Activated naive CD8-positive, alpha-beta T cell (primary cell): ENCODE measurements around the gene HBZ.

Experiments used
- H3K27ac Mint-ChIP-seq: one replicate; pipeline ENCODE4 v1.8.0; 2021; ENCODE audit warnings: mixed read lengths
- H3K27me3 Mint-ChIP-seq: one replicate; pipeline ENCODE4 v1.8.0; 2021; ENCODE audit warnings: mixed read lengths
- H3K36me3 Mint-ChIP-seq: one replicate; pipeline ENCODE4 v1.8.0; 2021; ENCODE audit warnings: mixed read lengths
- H3K4me1 Mint-ChIP-seq: one replicate; pipeline ENCODE4 v1.8.0; 2021; ENCODE audit warnings: low read depth, mixed read lengths
- H3K4me3 Mint-ChIP-seq: one replicate; pipeline ENCODE4 v1.8.0; 2021; ENCODE audit warnings: mild to moderate bottlenecking, mixed read lengths
- H3K9me3 Mint-ChIP-seq: one replicate; pipeline ENCODE4 v1.8.0; 2021; ENCODE audit warnings: low read depth, mixed read lengths

The HBZ gene

GRCh38 chr16:177981-178667 is 25.7 kb downstream of the HBZ start:
- Mint-ChIP-seq H3K4me1 (peaks cover 21% of the 10 kb centered on the region), H3K36me3 (no peaks in the 10 kb centered on the region), H3K4me3 (peak overlapping the region; percentile 51), H3K27ac (no peak overlapping the region), H3K9me3 (no peaks in the 10 kb centered on the region), H3K27me3 (peaks cover 22% of the 10 kb centered on the region)

- Mint-ChIP-seq H3K4me3 (no peak overlapping the region), H3K27me3 (peaks cover 22% of the 10 kb centered on the region)
Observed at GRCh38 chr16:178668-179015, 26.2 kb downstream of the HBZ start.

GRCh38 chr16:179211-180092 is 27.0 kb downstream of the HBZ start:
- no peaks in the 10 kb centered on the region for H3K9me3 Mint-ChIP-seq
- peak overlapping the region; percentile 68 for H3K4me3 Mint-ChIP-seq
- H3K36me3 Mint-ChIP-seq, result no peaks in the 10 kb centered on the region
- H3K27me3 Mint-ChIP-seq, result peaks cover 20% of the 10 kb centered on the region
- peaks cover 18% of the 10 kb centered on the region for H3K4me1 Mint-ChIP-seq
- H3K27ac Mint-ChIP-seq, result no peak overlapping the region

More at GRCh38 chr16:178668-179015, 26.2 kb downstream of the HBZ start:
- H3K9me3 Mint-ChIP-seq, result no peaks in the 10 kb centered on the region
- peaks cover 21% of the 10 kb centered on the region for H3K4me1 Mint-ChIP-seq
- H3K27ac Mint-ChIP-seq, result no peak overlapping the region
- H3K36me3 Mint-ChIP-seq, result no peaks in the 10 kb centered on the region

- no peaks in the 10 kb centered on the region for H3K36me3 Mint-ChIP-seq
- peak within 1 kb of the TSS; percentile 68 for H3K4me3 Mint-ChIP-seq
- H3K4me1 Mint-ChIP-seq, result peaks cover 11% of the 10 kb centered on the region
- no peak within 1 kb of the TSS for H3K27ac Mint-ChIP-seq
- no peaks in the 10 kb centered on the region for H3K9me3 Mint-ChIP-seq
- peaks cover 13% of the 10 kb centered on the region for H3K27me3 Mint-ChIP-seq
Observed at GRCh38 chr16:180101-180675, 27.7 kb downstream of the HBZ start, which contains the start of gene HBQ1. Gene HBQ1 (plus strand): TSS chr16:180459. CDS start chr16:180487, 28 bp downstream.

- Mint-ChIP-seq H3K4me3 (peak overlapping the region; percentile 64), H3K27me3 (peaks cover 9% of the 10 kb centered on the region), H3K9me3 (no peaks in the 10 kb centered on the region)
Observed at GRCh38 chr16:180681-181564, 28.5 kb downstream of the HBZ start.

GRCh38 chr16:181565-182021 is 29.1 kb downstream of the HBZ start:
- H3K27me3 Mint-ChIP-seq, result peaks cover 9% of the 10 kb centered on the region
- H3K4me1 Mint-ChIP-seq, result peaks cover 6% of the 10 kb centered on the region
- H3K27ac Mint-ChIP-seq, result no peak overlapping the region
- H3K4me3 Mint-ChIP-seq, result peak overlapping the region; percentile 23
- H3K36me3 Mint-ChIP-seq, result no peaks in the 10 kb centered on the region
- H3K9me3 Mint-ChIP-seq, result no peaks in the 10 kb centered on the region

More at GRCh38 chr16:180681-181564, 28.5 kb downstream of the HBZ start:
- Mint-ChIP-seq H3K27ac (no peak overlapping the region), H3K4me1 (peaks cover 6% of the 10 kb centered on the region), H3K36me3 (no peaks in the 10 kb centered on the region)

GRCh38 chr16:183005-183404 is 30.6 kb downstream of the HBZ start:
- H3K4me3 Mint-ChIP-seq, result no peak overlapping the region
- no peaks in the 10 kb centered on the region for H3K9me3 Mint-ChIP-seq
- no peak overlapping the region for H3K27ac Mint-ChIP-seq
- peaks cover 3% of the 10 kb centered on the region for H3K27me3 Mint-ChIP-seq
- H3K4me1 Mint-ChIP-seq, result peaks cover 3% of the 10 kb centered on the region
- no peaks in the 10 kb centered on the region for H3K36me3 Mint-ChIP-seq

GRCh38 chr16:185213-185612 is 32.8 kb downstream of the HBZ start:
- H3K27ac Mint-ChIP-seq, result no peak overlapping the region
- H3K4me1 Mint-ChIP-seq, result peaks cover 12% of the 10 kb centered on the region
- H3K9me3 Mint-ChIP-seq, result no peaks in the 10 kb centered on the region
- no peaks in the 10 kb centered on the region for H3K36me3 Mint-ChIP-seq
- no peaks in the 10 kb centered on the region for H3K27me3 Mint-ChIP-seq
- no peak overlapping the region for H3K4me3 Mint-ChIP-seq

GRCh38 chr16:185691-186090 is 33.2 kb downstream of the HBZ start:
- H3K27me3 Mint-ChIP-seq, result no peaks in the 10 kb centered on the region
- peaks cover 12% of the 10 kb centered on the region for H3K4me1 Mint-ChIP-seq
- H3K4me3 Mint-ChIP-seq, result no peak overlapping the region
- H3K36me3 Mint-ChIP-seq, result no peaks in the 10 kb centered on the region
- H3K9me3 Mint-ChIP-seq, result no peaks in the 10 kb centered on the region
- H3K27ac Mint-ChIP-seq, result no peak overlapping the region

GRCh38 chr16:187330-187729 is 34.9 kb downstream of the HBZ start:
- no peak overlapping the region for H3K27ac Mint-ChIP-seq
- no peaks in the 10 kb centered on the region for H3K36me3 Mint-ChIP-seq

GRCh38 chr16:188674-189073 is 36.2 kb downstream of the HBZ start:
- H3K36me3 Mint-ChIP-seq, result no peaks in the 10 kb centered on the region
- peaks cover 12% of the 10 kb centered on the region for H3K4me1 Mint-ChIP-seq
- H3K4me3 Mint-ChIP-seq, result no peak overlapping the region
- no peaks in the 10 kb centered on the region for H3K9me3 Mint-ChIP-seq
- H3K27me3 Mint-ChIP-seq, result no peaks in the 10 kb centered on the region
- H3K27ac Mint-ChIP-seq, result no peak overlapping the region

More at GRCh38 chr16:187330-187729, 34.9 kb downstream of the HBZ start:
- Mint-ChIP-seq H3K4me3 (no peak overlapping the region), H3K4me1 (peaks cover 12% of the 10 kb centered on the region), H3K9me3 (no peaks in the 10 kb centered on the region), H3K27me3 (no peaks in the 10 kb centered on the region)

GRCh38 chr16:189604-190186 is 37.3 kb downstream of the HBZ start:
- H3K9me3 Mint-ChIP-seq, result no peaks in the 10 kb centered on the region
- peaks cover 12% of the 10 kb centered on the region for H3K4me1 Mint-ChIP-seq
- H3K27me3 Mint-ChIP-seq, result no peaks in the 10 kb centered on the region
- no peak overlapping the region for H3K4me3 Mint-ChIP-seq
- no peaks in the 10 kb centered on the region for H3K36me3 Mint-ChIP-seq
- H3K27ac Mint-ChIP-seq, result no peak overlapping the region

- Mint-ChIP-seq H3K27ac (no peak overlapping the region), H3K4me1 (peaks cover 12% of the 10 kb centered on the region), H3K4me3 (no peak overlapping the region), H3K36me3 (no peaks in the 10 kb centered on the region), H3K9me3 (no peaks in the 10 kb centered on the region), H3K27me3 (no peaks in the 10 kb centered on the region)
Observed at GRCh38 chr16:191831-192230, 39.4 kb downstream of the HBZ start.

GRCh38 chr16:192686-193085 is 40.2 kb downstream of the HBZ start:
- peaks cover 10% of the 10 kb centered on the region for H3K4me1 Mint-ChIP-seq
- H3K36me3 Mint-ChIP-seq, result no peaks in the 10 kb centered on the region
- no peaks in the 10 kb centered on the region for H3K27me3 Mint-ChIP-seq
- H3K4me3 Mint-ChIP-seq, result no peak overlapping the region
- no peaks in the 10 kb centered on the region for H3K9me3 Mint-ChIP-seq
- H3K27ac Mint-ChIP-seq, result no peak overlapping the region
